Heart left ventricle (tissue), 13 donors: ENCODE data around the gene ITGA7.

ENCODE experiments used
- POLR2A ChIP-seq, 2 donors: fragments of 450-650 bp; IDR thresholded peaks; one replicate each; pipeline ENCODE4 v1.6.1; 2017; ENCODE audit warnings: antibody characterized with exemption in 2 of 2, mild to moderate bottlenecking in 2 of 2, moderate library complexity in 2 of 2
- TF ChIP-seq, protein P1 (sequence below), 12 donors: fragments of 200-600 bp; sonication (generic) in 4 of 12; IDR thresholded peaks; one replicate each; pipeline versions ENCODE4 v1.5.0 to v1.8.0; 2018 to 2022; ENCODE audit warnings: antibody characterized with exemption in 12 of 12, mild to moderate bottlenecking in 5 of 12
- donor health status: ischemic (EF 13 %, LVEDD 7.1; RV severe dilation, severe dysfunction).
- donor health status: DM: no; HTN: yes; CAD: no.
- donor health status: DM: no; HTN: no; CAD: no.
- donor health status: ischemic (EF 25% LVEDD 6.9; RV normal size, moderate dysfunction).
- donor health status: ischemic (EF 25% LVEDD 5.7; RV mildly dilated, moderate dysfunction).
- donor health status: ischemic (EF 35%, LVEDD 5.7; RV mildly dilated, moderate dysfunction).
- donor health status: nonischemic (EF 11% LVEDD 7.7; RV severe dilation, severe dysfunction).
- donor health status: DM: yes; HTN: yes; CAD: no.
- donor health status: PGD.
- donor health status: ischemic (EF 29% LVEDD 5.4; RV normal size, mild dysfunction).
- donor health status: nonischemic (EF 23%, LVEDD 6.1; RV moderate dilation, normal function).

DNA sequence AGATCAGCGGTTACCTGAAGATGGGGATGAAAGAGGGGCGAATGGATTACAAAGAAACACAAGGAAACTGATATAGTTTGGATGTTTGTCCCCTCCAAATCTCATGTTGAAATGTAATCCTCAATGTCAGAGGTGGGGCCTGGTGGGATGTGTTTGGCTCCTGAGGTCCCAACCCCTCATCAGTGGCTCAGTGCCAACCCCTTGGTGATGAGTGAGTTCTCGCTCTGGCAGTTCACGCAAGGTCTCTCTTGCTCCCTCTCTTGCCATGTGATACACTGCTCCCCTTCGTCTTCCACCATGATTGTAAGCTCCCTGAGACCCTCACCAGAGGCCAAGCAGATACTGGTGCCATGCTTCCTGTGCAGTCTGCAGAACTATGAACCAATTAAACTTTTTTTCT, 28.0 kb downstream of the ITGA7 start:
- TF ChIP-seq, protein P1, sequence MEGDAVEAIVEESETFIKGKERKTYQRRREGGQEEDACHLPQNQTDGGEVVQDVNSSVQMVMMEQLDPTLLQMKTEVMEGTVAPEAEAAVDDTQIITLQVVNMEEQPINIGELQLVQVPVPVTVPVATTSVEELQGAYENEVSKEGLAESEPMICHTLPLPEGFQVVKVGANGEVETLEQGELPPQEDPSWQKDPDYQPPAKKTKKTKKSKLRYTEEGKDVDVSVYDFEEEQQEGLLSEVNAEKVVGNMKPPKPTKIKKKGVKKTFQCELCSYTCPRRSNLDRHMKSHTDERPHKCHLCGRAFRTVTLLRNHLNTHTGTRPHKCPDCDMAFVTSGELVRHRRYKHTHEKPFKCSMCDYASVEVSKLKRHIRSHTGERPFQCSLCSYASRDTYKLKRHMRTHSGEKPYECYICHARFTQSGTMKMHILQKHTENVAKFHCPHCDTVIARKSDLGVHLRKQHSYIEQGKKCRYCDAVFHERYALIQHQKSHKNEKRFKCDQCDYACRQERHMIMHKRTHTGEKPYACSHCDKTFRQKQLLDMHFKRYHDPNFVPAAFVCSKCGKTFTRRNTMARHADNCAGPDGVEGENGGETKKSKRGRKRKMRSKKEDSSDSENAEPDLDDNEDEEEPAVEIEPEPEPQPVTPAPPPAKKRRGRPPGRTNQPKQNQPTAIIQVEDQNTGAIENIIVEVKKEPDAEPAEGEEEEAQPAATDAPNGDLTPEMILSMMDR (IDR thresholded peaks at IDR 0.05), result no peak
- no peak for TF ChIP-seq POLR2A (IDR thresholded peaks at IDR 0.05)
